Inferior parietal cortex (tissue), 1 donor: Measurements from ENCODE around the gene SKIL.

Source experiments
- DNase-seq: peaks from one replicate; pipeline ENCODE4 v3.0.0-alpha.2; 2016; ENCODE audit errors: extremely low spot score

SKIL gene

DNA sequence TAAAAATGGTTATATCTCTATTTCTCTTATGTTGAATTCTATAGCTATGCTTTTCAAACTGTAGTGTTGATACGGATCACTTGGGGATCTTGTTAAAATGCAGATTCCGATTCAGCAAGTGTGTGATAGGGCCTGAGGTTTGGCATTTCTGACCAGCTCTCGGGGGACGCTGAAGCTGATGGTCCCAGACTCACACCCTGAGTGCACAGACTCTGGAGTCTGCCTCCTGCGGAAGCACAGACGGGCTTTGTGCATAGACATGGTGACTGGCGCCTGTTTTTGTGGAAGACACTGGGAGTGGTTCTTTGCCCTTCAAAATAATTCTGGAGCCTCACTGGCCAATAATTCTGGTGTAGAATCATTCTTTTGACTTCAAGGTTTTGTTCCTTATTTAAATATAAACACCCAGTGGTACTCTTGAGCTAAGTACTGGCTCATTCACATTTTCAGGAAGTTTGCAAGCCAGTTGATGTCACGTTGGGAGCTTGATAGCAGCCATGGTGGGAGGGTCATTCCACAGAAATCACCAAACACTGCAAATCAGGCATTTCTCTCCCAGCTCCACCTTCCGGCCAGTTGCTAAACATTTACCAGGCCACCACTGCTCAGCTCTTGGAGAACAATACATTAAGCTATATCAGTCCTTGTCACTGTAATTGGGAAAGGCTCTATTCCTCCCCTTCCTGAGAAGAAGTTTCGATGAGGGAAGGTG is 80.3 kb downstream of the SKIL start:
- DNase-seq, result no peak

DNA sequence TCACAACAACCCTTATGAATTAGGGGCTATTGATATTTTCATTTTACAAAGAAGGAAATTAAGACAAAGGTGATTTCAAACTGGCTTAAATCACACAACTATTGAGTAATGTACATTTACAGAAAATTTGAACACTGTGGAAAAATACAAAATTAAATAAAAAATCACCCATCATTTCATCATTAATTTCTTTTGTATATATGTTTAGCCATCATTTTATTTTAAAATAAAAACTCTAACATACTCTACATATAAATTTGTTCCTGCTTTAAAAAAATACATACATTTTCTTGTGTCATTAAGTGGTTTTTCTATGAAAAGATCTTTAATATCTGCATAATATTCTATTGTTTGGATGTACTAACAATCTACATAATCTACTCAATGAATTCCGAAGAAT is 81.3 kb downstream of the SKIL start:
- DNase-seq, result no peak

DNA sequence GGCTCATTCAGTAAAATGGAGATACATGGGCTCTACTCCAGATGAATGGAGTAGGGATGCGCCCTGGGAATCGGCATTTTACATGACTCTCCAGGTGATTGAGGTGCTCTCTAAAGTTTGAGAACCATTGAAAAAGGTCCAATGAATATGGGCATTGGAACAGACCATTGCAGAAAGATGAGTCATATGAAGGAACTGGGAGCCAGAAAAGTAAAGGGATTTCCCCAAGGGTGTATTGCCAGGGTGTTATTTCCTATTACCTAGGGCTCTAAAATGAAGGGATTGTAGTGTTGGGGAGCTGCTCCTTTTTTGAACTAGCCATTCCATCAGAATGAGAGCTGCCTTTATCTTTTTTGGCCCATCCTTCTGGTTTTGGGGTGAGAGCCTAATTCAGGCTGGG is 82.8 kb downstream of the SKIL start:
- no peak for DNase-seq

DNA sequence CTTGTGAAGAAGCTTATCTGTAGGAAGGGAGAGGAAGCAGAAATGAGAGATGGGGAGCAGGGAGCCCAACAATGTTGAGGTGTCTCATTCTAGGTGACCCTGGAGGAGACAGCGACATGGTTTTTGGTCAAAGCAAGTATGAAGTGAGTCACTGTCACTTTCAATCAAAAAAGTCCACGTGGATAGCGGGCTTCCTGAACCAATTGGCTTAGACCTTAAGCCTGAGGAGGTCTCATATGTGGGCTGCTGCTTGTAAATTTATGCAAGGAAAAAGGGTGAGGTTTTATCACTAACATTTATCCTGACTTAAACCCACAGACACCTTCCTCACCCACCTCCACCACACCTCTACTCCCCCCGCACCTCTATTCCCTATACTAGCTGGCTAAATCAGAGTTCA is 83.9 kb downstream of the SKIL start:
- DNase-seq, result no peak

DNA sequence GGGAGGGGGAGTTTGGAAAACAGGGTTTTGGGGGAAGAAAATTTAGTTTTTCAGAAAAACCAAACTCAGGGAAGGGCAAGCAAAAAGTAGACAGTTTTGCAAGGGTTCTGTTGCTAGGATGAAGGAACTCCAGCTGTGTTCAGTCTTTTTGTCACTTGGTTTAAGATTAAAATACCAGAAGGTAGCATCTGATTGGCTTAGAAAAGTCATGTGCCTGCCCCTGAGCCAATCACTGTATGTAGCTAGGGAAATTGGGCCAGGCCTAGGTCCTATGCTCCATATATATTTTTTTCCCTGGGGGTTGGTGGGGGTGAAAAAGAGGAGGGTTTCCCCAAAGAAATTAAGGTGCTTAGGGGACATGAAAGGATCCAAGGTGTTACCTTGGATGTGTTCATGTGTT is 85.4 kb downstream of the SKIL start:
- no peak for DNase-seq

DNA sequence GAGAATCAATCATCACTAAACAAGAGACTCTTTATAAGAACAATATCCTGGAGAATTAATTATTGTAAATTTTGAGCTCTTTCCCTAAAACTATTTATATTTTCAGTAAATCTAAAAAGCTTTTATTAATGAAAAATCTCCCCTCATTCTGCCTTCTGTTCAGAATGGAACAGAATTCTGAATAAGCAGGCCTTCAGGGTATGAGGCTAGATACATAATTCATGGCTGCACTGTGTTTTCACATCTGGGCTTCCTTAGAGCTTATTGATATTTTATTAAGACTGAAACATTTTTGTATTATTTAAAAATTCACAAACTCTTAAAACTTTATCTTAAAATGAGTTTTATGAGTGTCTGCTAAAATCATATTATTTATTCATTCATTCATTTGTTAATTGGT is 85.9 kb downstream of the SKIL start:
- no peak for DNase-seq
